AG09319 (cell line): ENCODE results near the gene GOLGA7B.

ENCODE experiments used
- DNase-seq: peaks from one replicate; pipeline ENCODE4 v3.0.0-alpha.2; 2010; ENCODE audit warnings: low read depth; ENCODE audit errors: extremely low read depth
- TF ChIP-seq, protein P1 (sequence below): IDR thresholded peaks from 2 replicates; pipeline ENCODE4 v1.5.1; 2011; ENCODE audit warnings: low read depth, mild to moderate bottlenecking, inconsistent platforms, low read length, moderate library complexity

GOLGA7B gene

DNA sequence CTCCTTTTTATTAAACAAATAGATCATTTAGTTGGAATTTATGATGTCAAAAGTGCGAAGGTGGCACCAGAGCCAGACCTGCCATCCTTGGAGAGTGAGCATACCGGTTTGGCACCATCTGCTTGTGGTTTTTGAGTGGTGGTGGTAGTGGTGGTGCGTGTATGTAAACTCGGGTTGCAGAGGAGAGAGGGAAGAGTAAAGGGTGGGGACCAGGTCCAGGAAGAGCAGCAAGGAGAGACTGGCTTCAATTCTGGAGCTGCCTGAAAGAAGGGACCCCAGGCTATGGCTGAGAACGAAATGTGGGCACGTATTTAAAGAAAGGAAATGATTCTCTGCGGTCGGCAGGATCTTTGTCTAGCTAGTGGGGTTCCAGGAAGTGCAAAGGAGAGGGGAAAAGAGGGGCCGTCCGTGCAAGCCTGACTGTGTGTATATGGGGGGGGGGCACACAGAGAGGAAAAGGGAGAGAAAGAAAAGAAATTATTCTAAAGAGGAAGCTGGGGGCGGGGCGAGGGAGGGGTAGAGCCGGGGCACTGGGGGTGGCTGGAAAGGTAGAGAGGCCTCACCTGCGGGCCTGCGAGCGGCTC is 448 bp upstream of the GOLGA7B start:
- no peak for DNase-seq
- TF ChIP-seq, protein P1, sequence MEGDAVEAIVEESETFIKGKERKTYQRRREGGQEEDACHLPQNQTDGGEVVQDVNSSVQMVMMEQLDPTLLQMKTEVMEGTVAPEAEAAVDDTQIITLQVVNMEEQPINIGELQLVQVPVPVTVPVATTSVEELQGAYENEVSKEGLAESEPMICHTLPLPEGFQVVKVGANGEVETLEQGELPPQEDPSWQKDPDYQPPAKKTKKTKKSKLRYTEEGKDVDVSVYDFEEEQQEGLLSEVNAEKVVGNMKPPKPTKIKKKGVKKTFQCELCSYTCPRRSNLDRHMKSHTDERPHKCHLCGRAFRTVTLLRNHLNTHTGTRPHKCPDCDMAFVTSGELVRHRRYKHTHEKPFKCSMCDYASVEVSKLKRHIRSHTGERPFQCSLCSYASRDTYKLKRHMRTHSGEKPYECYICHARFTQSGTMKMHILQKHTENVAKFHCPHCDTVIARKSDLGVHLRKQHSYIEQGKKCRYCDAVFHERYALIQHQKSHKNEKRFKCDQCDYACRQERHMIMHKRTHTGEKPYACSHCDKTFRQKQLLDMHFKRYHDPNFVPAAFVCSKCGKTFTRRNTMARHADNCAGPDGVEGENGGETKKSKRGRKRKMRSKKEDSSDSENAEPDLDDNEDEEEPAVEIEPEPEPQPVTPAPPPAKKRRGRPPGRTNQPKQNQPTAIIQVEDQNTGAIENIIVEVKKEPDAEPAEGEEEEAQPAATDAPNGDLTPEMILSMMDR = no peak

DNA sequence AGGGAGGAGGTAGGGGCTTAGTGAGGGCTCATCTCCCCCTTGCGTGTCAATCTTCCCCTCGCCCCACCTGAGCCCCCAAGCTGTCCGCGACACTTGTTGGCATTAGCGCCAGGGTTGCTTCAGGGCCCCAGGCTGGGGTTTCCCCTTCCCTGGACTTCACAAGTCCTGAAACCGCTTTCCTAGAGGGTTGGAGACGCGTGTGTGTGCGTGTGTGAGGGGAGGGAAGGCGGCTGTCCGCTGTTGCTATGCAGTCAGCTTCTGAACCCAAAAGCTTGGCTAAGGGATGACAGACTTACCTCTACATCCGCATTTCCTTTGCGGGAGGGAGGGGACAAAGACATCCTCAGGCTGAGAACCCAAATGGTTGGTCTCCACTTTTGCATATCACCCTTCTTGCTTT is 803 bp downstream of the GOLGA7B start:
- TF ChIP-seq, protein P1 = no peak
- DNase-seq = no peak

DNA sequence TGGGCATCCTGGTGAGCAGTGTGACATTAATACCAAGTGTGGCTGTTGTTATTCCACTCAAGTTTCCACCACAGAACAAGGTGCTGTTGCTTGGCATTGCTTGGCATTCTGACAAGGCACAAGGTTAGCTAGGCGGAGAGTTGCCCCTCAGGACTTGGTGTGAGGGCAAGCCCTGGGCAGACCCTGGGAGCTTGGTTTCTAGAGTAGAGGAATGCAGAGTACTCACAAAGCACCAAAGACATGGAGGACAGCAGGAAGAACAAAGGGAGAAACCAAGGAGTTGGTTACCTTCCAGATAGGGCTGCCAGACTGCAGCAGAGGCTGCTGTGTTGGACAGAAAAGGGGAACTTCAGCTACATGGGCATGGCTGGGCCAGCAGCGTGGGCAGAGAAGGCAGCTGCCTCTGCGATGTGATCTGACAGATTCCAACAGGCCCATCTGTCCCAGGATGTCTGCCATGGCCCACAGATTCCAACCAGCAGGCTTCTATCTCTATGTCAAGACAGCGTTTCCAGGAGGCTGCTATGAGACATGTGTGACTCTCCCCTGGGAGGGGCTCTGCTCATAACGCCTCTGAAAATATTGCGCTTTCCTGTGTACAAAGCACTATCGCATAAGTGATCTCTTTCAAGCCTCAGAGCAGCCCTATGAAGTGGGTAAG is 1.8 kb downstream of the GOLGA7B start:
- TF ChIP-seq, protein P1 = no peak
- no peak for DNase-seq

DNA sequence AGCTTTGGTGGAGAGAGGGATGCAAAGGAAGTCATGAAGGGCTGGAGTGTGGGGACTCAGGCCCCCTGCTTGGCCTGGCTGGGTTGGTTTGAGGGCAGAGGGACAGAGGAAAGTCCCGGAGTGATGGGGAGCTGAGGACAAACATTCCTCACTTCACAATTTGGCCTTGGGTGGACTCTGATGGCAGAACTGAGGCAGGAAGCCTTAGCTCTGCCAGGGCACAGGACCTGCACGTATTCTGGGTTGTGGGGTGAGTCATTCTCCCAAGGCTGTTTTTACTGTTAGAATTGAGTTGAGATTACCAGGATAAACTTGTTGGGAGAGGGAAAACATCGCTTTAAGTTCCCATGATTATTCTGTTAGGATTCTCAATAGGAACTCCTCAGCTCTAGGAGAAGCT is 2.6 kb downstream of the GOLGA7B start:
- DNase-seq = no peak
- TF ChIP-seq, protein P1 = no peak

DNA sequence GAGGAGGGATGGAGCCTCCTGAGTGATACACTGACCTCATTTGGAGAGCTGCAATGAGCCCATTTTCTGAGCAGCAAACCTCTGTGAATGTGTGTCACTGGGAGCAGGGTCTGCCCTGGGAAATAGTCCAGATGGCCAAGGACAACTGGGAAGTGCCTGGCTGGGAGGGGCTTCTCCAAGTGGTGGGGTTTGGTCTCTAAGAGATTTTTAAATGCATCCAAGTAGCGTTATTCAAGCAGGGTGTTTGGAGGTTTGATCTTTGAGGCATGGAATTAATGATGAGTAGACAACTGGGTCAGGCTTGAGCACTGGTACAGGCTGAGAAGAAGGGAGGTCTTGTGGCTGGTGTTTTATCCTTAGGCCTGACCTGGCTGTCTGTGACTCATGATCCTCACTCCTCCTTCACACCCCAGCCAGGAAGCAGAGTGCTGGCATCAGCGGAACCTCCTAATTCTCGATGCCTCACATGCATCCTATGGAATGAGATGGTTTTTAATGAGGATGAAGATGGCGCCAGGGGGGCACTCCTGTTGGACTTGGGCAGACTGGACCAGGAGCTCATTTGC is 3.3 kb downstream of the GOLGA7B start:
- DNase-seq = no peak
- TF ChIP-seq, protein P1 = no peak

DNA sequence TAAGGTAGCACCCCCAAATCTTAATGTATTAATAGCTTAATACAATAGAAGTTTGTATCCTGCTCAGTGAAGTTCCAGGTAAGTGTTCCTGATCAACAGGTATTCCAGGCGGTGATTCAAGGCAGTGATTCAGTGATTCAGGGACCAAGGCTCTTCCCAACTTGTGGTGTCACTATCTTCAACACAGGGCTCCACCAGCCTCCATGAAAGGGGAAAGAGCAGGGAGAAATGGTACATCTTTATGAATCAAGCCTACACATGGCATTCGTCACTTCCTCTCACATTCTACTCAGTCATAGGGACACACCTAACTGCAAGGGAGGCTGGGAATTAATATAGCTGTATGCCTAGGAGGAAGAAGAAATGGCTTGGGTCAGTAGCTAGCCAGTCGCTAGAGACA is 5.1 kb downstream of the GOLGA7B start:
- no peak for DNase-seq
- TF ChIP-seq, protein P1 = no peak

DNA sequence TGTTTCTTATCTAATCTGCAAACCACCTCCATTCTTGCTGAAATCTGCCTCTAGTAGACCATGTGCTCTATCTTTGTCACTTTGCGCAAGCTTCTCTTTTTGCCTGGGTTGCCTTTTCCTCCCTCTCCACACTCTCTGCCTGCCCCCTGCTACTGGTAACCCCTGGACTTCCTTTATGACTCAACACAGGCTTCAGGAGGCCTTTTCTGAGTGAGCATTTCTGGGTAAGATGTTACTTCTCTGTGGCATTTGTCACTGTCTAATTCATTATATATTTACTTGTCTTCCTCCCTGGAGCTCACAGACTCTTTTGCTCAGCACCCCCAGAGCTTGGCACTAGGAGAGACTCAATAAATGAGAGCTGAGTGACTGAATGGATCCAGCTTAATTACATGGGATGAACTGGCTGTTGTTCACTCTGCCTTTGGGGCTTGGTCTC is 8.4 kb downstream of the GOLGA7B start:
- TF ChIP-seq, protein P1 = no peak
- DNase-seq = no peak
